ENCODE data around the gene NDUFV2. TPM values are rescaled to one million over a fixed set of nuclear protein-coding genes. Genes with fewer than 3 reads are reported as not detected.

NDUFV2 gene
- total RNA-seq, 1 experiment from 2014 or later = 194 TPM

- Histone ChIP-seq H2AFZ (ENCODE audit: low read depth, low read length, poor library complexity, severe bottlenecking) (no peak within 1 kb of the TSS), H4K20me1 (ENCODE audit: insufficient read depth) (no peaks in the 10 kb centered on the region), H3K4me3 (replicated peaks in 1 of 2; ENCODE audit: low read depth in 1 of 2, low read length in 2 of 2) (peak within 1 kb of the TSS; percentile 85 to 86), H3K4me1 (ENCODE audit: control insufficient read depth in 1 of 2, insufficient read depth in 2 of 2, low read length in 2 of 2) (peaks cover 17 to 26% of the 10 kb centered on the region in 2 experiments; a peak in 3 of 4 replicates), H3K27ac (ENCODE audit: low read depth, low read length) (peak within 1 kb of the TSS; percentile 97), H3K4me2 (ENCODE audit: low read length) (peak within 1 kb of the TSS; percentile 93), H3K9ac (ENCODE audit: low read length) (peak within 1 kb of the TSS; percentile 79), H3K9me2 (ENCODE audit: insufficient read depth) (no peaks in the 10 kb centered on the region), H3K79me2 (ENCODE audit: insufficient read depth, low read length) (peaks cover 56% of the 10 kb centered on the region), H3K9me3 (ENCODE audit: control insufficient read depth in 1 of 2, insufficient read depth in 1 of 2, low read depth in 1 of 2, low read length in 2 of 2) (no peaks in the 10 kb centered on the region), H3K36me3 (ENCODE audit: control insufficient read depth in 1 of 2, insufficient read depth in 2 of 2, low read length in 2 of 2) (peaks cover 8% of the 10 kb centered on the region in 2 experiments; a peak in 3 of 4 replicates), H3K27me3 (ENCODE audit: insufficient read depth, low read length) (no peaks in the 10 kb centered on the region)
- DNase-seq (ENCODE audit: low read depth, low spot score) = peak; percentile 89
- ChIA-PET RAD21 (ENCODE audit: low non-redundant PET in 1 of 2, low total read pairs in 2 of 2, uncharacterized antibody in 2 of 2, unreplicated experiment in 2 of 2) (no interaction called here), POLR2A (interaction anchor here (0.6 to 1.2 kb wide), 3 partner anchors 19 to 86 kb away, joined by 3 read pairs; no protein-coding TSS in a partner anchor), CTCF (interaction anchor here (1.0 to 1.9 kb wide), 3 partner anchors 10 to 230 kb away, joined by 3 to 6 read pairs (median 3); no protein-coding TSS in a partner anchor)
- peak; percentile 78 for ATAC-seq
- TF ChIP-seq YY1 (IDR thresholded peaks at IDR 0.05; ENCODE audit: extremely low read depth, insufficient replicate concordance, low read depth, low read length) = peak; percentile 55
- TF ChIP-seq, protein P1, sequence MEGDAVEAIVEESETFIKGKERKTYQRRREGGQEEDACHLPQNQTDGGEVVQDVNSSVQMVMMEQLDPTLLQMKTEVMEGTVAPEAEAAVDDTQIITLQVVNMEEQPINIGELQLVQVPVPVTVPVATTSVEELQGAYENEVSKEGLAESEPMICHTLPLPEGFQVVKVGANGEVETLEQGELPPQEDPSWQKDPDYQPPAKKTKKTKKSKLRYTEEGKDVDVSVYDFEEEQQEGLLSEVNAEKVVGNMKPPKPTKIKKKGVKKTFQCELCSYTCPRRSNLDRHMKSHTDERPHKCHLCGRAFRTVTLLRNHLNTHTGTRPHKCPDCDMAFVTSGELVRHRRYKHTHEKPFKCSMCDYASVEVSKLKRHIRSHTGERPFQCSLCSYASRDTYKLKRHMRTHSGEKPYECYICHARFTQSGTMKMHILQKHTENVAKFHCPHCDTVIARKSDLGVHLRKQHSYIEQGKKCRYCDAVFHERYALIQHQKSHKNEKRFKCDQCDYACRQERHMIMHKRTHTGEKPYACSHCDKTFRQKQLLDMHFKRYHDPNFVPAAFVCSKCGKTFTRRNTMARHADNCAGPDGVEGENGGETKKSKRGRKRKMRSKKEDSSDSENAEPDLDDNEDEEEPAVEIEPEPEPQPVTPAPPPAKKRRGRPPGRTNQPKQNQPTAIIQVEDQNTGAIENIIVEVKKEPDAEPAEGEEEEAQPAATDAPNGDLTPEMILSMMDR (IDR thresholded peaks at IDR 0.05 in 2 of 3, conservative IDR thresholded peaks at IDR 0.05 in 1 of 3; ENCODE audit: borderline replicate concordance in 1 of 3, insufficient read depth in 1 of 3, low read depth in 2 of 3, low read length in 2 of 3) = no peak
- peak; percentile 74; the same call in 1 of the 2 replicates for TF ChIP-seq JUND (IDR thresholded peaks at IDR 0.05)
- peak; percentile 49; the same call in 1 of the 2 replicates for TF ChIP-seq SIN3A (IDR thresholded peaks at IDR 0.05; ENCODE audit: low read depth)
- TF ChIP-seq, protein P2, sequence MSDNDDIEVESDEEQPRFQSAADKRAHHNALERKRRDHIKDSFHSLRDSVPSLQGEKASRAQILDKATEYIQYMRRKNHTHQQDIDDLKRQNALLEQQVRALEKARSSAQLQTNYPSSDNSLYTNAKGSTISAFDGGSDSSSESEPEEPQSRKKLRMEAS (IDR thresholded peaks at IDR 0.05) = peak; percentile 85
- peak; percentile 82 for TF ChIP-seq TCF7L2 (IDR thresholded peaks at IDR 0.05; ENCODE audit: borderline replicate concordance, extremely low read depth, insufficient read depth, insufficient read length)
- no peak for TF ChIP-seq FOSL1 (IDR thresholded peaks at IDR 0.05; ENCODE audit: low read depth)
- TF ChIP-seq SP1 (IDR thresholded peaks at IDR 0.05; ENCODE audit: low read depth) = peak; percentile 91
- TF ChIP-seq POLR2A (IDR thresholded peaks at IDR 0.05; ENCODE audit: borderline replicate concordance, extremely low read depth, insufficient read depth, insufficient read length) = peak; percentile 8
- 0 out of 2 replicates have a peak, but pooled peaks have one; percentile 9 for TF ChIP-seq POLR2AphosphoS5 (IDR thresholded peaks at IDR 0.05; ENCODE audit: low read depth, low read length)
- BruUV-seq (replicated peaks) = no TSS peak
- intact Hi-C loops (cut with micrococcal nuclease) = loop anchor here (2.0 to 5.0 kb wide), 2 partner anchors 34 to 341 kb away; partner anchors contain the start of genes NDUFV2 and RALBP1
Measured at GRCh38 chr18:9136315-9137155, 34.0 kb downstream of the NDUFV2 start, which contains the start of gene ANKRD12. ANKRD12 (plus strand) TSS chr18:9136781; CDS start chr18:9182433, 45,652 bp downstream.
